Cardiac fibroblast (primary cell): Measurements from ENCODE around the gene HAPLN3.

Experiments used
- DNase-seq, 2 donors: peaks; one replicate each; pipeline versions ENCODE4 v3.0.0 to v3.0.0-alpha.2; 2010; ENCODE audit warnings: low read depth in 2 of 2
- H3K4me3 ChIP-seq, 2 donors: replicated peaks in 1 of 2; 1 replicate in 1 of 2; 2 replicates in 1 of 2; pipeline ENCODE4 v1.5.1; 2011; ENCODE audit warnings: low read depth in 2 of 2, low read length in 2 of 2, mild to moderate bottlenecking in 2 of 2, moderate library complexity in 1 of 2
- CTCF ChIP-seq: IDR thresholded peaks from one replicate; pipeline ENCODE4 v1.5.1; 2011; ENCODE audit warnings: low read depth, mild to moderate bottlenecking, low read length, inconsistent platforms

HAPLN3 gene

DNA sequence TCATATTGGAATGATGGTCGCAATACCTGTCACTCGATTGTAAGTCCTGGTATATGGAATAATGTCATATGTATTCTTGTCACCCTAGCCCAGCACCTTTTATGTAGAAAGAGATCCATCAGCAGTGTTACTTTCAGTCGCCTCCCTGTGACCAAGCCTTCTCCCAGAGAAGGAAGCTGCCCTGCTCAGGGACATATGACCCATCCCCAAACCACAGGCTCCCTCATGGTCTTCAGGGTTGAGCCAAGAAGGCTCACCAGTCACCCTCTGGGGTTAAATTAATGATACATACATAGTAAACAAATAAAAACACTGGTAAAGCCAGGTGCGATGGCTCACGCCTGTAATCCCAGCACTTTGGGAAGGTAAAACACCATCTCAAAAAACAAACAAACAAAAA, 22.4 kb upstream of the HAPLN3 start:
- no peak for DNase-seq
- no peak for TF ChIP-seq CTCF
- H3K4me3 ChIP-seq, result no peak overlapping the region

DNA sequence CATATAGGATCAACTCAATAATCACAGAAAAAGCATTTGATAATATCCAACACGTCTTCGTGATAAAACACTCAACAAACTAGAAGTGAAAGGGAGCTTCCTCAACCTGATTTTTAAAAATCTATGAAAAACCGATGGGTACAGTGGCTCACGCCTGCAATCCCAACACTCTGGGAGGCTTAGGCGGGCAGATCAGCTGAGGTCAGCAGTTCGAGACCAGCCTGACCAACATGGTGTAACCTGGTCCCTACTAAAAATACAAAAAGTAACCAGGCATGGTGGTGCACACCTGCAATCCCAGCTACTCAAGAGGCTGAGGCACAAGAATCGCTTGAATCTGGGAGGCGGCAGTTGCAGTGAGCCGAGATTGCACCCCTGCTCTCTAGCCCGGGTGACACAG, 20.0 kb upstream of the HAPLN3 start:
- no peak for TF ChIP-seq CTCF

DNA sequence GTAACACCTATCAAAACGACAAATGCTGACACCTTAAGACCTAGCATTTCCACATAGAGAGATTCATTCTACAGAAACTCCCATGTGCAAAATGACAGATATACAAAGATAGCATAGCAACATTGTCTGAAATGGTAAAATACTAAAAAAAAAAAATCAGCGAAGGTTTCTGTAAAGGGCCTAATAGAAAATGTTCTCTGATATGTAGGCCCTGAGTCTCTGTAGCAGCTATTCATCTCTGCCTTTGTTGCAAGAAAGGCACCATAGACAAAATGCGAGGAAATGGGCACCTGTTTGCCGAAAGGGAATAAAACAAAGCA, 18.5 kb upstream of the HAPLN3 start:
- no peak for DNase-seq
- TF ChIP-seq CTCF, result no peak
- peak overlapping the region; percentile 76 to 82 for H3K4me3 ChIP-seq

More for the DNA sequence above, 20.0 kb upstream of the HAPLN3 start:
- H3K4me3 ChIP-seq, result no peak overlapping the region
- DNase-seq, result no peak

- TF ChIP-seq CTCF, result no peak
- H3K4me3 ChIP-seq, result peak within 1 kb of the TSS; percentile 76 to 82
- DNase-seq, result peak; percentile 69 to 72
Measured at GRCh38 chr15:88913017-88913849, 17.9 kb upstream of the HAPLN3 start, which contains the start of gene MFGE8. TSS of gene MFGE8 (minus strand) at chr15:88913379. CDS start at chr15:88913319, 60 bp downstream.

DNA sequence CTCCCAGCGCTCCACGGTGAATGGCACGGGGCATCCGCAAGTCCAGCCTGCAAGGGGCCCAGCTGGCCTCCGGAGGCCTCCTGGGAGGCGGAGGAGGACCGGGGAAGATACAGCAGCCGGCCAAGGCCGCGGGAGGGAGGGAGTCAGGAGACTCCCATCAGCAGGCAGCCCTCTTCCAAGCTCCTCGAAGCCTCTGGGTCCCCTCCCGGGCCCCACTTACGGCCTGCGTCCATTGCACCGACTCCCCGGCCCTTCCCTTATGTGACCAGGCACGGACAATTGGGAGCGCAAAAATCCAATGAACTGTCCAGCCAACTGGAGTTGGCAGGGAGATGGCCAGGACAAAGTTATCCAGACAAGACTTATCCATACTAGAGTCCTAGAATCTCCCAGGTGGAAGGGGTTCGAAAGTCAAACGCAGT, 17.2 kb upstream of the HAPLN3 start:
- peak; percentile 54 to 65 for DNase-seq
- no peak for TF ChIP-seq CTCF

GRCh38 chr15:88911766-88912118, 16.4 kb upstream of the HAPLN3 start:
- peak overlapping the region; percentile 76 to 82 for H3K4me3 ChIP-seq
- DNase-seq, result peak in 1 of 2 donors; percentile 48
- TF ChIP-seq CTCF, result no peak

More for the DNA sequence above, 17.2 kb upstream of the HAPLN3 start:
- peak overlapping the region; percentile 76 to 82 for H3K4me3 ChIP-seq
